Measurements from ENCODE around the gene FAM50A.

FAM50A gene

DNA sequence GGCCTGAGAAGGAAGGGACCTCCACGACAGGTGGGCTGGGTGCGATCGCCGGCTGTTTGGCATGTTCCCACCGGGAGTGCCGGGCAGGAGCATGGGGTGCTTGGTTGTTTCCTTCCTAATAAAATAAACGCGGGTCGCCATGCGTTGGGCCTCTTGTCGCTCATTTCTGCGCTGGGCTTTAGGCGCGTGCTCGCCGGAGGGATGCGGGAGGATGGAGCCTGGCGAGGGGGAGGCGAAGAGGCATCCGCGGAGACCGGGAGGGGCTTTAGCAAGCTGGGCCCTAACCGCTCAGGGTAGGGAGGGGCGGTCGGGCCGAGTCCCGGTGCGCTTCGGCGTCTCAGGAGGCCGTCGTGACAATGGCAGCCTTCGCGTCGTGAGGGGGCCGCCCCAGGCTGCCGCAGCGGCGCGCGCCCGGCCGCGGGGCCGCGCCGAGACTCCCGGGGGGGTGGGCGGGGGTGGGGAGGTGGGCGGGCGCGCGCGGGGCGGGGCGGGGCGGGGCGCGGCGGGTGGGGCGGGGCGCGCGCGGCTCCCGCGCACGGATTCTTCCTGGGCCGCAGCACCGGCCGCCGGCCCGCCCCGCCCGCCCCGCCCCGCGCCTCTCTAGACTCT is 7.5 kb upstream of the FAM50A start:
- no peaks in the 10 kb centered on the region for H3K4me1 ChIP-seq (ENCODE audit: control insufficient read depth, insufficient read depth, low read length)
- ChIA-PET CTCF (no interaction called here), POLR2A (interaction anchor here (0.9 to 1.9 kb wide), 2 partner anchors 9 to 39 kb away, joined by 3 to 4 read pairs; partner anchors contain the start of gene RPL10)
- TF ChIP-seq, protein P1, sequence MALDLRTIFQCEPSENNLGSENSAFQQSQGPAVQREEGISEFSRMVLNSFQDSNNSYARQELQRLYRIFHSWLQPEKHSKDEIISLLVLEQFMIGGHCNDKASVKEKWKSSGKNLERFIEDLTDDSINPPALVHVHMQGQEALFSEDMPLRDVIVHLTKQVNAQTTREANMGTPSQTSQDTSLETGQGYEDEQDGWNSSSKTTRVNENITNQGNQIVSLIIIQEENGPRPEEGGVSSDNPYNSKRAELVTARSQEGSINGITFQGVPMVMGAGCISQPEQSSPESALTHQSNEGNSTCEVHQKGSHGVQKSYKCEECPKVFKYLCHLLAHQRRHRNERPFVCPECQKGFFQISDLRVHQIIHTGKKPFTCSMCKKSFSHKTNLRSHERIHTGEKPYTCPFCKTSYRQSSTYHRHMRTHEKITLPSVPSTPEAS (tag by site-specific recombination; IDR thresholded peaks at IDR 0.05), result no peak
- TF ChIP-seq, protein P2, sequence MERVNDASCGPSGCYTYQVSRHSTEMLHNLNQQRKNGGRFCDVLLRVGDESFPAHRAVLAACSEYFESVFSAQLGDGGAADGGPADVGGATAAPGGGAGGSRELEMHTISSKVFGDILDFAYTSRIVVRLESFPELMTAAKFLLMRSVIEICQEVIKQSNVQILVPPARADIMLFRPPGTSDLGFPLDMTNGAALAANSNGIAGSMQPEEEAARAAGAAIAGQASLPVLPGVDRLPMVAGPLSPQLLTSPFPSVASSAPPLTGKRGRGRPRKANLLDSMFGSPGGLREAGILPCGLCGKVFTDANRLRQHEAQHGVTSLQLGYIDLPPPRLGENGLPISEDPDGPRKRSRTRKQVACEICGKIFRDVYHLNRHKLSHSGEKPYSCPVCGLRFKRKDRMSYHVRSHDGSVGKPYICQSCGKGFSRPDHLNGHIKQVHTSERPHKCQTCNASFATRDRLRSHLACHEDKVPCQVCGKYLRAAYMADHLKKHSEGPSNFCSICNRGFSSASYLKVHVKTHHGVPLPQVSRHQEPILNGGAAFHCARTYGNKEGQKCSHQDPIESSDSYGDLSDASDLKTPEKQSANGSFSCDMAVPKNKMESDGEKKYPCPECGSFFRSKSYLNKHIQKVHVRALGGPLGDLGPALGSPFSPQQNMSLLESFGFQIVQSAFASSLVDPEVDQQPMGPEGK (tag by site-specific recombination; IDR thresholded peaks at IDR 0.05), result peak; percentile 18; the same call in 1 of the 2 replicates
- TF ChIP-seq ZNF335 (tag by site-specific recombination; conservative IDR thresholded peaks at IDR 0.05) (peak; percentile 18; the same call in 1 of the 2 replicates), SCRT2 (tag by site-specific recombination; IDR thresholded peaks at IDR 0.05) (peak; percentile 75), GLIS2 (tag by site-specific recombination; IDR thresholded peaks at IDR 0.05) (peak; percentile 62), ZNF792 (tag by site-specific recombination; IDR thresholded peaks at IDR 0.05) (no peak), SCRT1 (tag by site-specific recombination; IDR thresholded peaks at IDR 0.05; ENCODE audit: borderline replicate concordance) (peak; percentile 76; the same call in 1 of the 2 replicates), ZNF354C (tag by site-specific recombination; IDR thresholded peaks at IDR 0.05; ENCODE audit: borderline replicate concordance, low read depth) (no peak), SETDB1 (IDR thresholded peaks at IDR 0.05; ENCODE audit: insufficient read length, low read length) (no peak), ZNF239 (tag by site-specific recombination; IDR thresholded peaks at IDR 0.05) (no peak)
- TF ChIP-seq, protein P3, sequence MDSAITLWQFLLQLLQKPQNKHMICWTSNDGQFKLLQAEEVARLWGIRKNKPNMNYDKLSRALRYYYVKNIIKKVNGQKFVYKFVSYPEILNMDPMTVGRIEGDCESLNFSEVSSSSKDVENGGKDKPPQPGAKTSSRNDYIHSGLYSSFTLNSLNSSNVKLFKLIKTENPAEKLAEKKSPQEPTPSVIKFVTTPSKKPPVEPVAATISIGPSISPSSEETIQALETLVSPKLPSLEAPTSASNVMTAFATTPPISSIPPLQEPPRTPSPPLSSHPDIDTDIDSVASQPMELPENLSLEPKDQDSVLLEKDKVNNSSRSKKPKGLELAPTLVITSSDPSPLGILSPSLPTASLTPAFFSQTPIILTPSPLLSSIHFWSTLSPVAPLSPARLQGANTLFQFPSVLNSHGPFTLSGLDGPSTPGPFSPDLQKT (IDR thresholded peaks at IDR 0.05; ENCODE audit: borderline replicate concordance, low read depth, low read length), result no peak
- H3K27ac ChIP-seq (ENCODE audit: extremely low read depth, low read depth, low read length), result peak overlapping the region; percentile 95
- peak overlapping the region; percentile 69 for H3K4me3 ChIP-seq (ENCODE audit: low read depth, low read length)
- H3K9me3 ChIP-seq (ENCODE audit: control insufficient read depth, insufficient read depth, low read depth, low read length), result no peaks in the 10 kb centered on the region
- H3K36me3 ChIP-seq (ENCODE audit: control insufficient read depth in 2 of 2, insufficient read depth in 1 of 2, low read length in 2 of 2), result peaks cover 7 to 84% of the 10 kb centered on the region in 2 experiments; a peak in 2 of 3 replicates

DNA sequence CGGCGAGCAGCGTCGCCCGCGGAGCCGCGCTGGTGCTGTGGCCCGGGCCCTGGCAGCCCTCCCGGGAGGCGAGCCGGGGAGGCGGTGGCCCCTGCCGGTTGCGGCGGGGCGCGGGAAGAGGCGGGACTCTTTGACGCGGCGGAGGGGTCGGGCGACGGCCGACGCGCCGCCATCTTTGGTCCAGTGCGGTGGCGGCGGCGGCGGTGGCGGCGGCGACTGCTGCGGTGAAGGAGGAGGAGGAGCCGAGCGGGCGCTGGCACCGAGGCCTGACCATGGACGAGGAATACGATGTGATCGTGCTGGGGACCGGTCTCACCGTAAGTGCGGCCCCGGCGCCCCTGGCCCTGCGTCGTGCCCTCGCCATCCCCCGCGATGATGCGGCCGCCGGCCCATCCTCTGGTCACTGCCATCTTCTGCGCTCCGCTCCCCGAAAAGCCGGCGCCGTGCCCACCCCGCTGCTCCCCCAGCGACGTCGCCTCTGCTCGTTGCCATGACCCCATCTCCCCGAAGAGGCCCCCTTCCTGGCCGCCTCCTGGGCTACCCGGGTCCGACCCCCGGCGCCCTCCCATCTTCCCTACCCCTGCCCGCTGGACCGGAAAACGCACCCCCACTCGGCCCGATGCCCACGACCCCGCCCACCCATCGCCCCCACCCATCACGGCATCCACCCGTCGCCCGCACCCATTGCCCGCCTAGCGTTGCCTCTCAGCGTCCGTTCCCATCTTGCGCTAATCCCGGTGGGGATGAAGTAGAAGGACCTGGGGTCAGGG is 6.8 kb upstream of the FAM50A start, which contains the start of gene GDI1:
GDI1 (plus strand) TSS at position 172 of the 770 bp plus-strand sequence; CDS start at position 273, 101 bp downstream.
- no peaks in the 10 kb centered on the region for H3K9me3 ChIP-seq (ENCODE audit: control insufficient read depth, insufficient read depth, low read depth, low read length)
- peaks cover 7 to 84% of the 10 kb centered on the region in 2 experiments; a peak in 2 of 3 replicates for H3K36me3 ChIP-seq (ENCODE audit: control insufficient read depth in 2 of 2, insufficient read depth in 1 of 2, low read length in 2 of 2)
- CTCF ChIA-PET, result no interaction called here
- POLR2A ChIA-PET, result interaction anchor here (1.9 kb wide), 1 partner anchor 39 kb away, joined by 4 read pairs; the partner anchor contains the start of gene RPL10
- H3K4me3 ChIP-seq (ENCODE audit: low read depth, low read length), result peak within 1 kb of the TSS; percentile 69
- H3K27ac ChIP-seq (ENCODE audit: extremely low read depth, low read depth, low read length), result peak within 1 kb of the TSS; percentile 95
- no peaks in the 10 kb centered on the region for H3K4me1 ChIP-seq (ENCODE audit: control insufficient read depth, insufficient read depth, low read length)
- TF ChIP-seq, protein P4, sequence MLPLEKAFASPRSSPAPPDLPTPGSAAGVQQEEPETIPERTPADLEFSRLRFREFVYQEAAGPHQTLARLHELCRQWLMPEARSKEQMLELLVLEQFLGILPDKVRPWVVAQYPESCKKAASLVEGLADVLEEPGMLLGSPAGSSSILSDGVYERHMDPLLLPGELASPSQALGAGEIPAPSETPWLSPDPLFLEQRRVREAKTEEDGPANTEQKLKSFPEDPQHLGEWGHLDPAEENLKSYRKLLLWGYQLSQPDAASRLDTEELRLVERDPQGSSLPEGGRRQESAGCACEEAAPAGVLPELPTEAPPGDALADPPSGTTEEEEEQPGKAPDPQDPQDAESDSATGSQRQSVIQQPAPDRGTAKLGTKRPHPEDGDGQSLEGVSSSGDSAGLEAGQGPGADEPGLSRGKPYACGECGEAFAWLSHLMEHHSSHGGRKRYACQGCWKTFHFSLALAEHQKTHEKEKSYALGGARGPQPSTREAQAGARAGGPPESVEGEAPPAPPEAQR (tag by site-specific recombination; IDR thresholded peaks at IDR 0.05), result no peak
- TF ChIP-seq, protein P5, sequence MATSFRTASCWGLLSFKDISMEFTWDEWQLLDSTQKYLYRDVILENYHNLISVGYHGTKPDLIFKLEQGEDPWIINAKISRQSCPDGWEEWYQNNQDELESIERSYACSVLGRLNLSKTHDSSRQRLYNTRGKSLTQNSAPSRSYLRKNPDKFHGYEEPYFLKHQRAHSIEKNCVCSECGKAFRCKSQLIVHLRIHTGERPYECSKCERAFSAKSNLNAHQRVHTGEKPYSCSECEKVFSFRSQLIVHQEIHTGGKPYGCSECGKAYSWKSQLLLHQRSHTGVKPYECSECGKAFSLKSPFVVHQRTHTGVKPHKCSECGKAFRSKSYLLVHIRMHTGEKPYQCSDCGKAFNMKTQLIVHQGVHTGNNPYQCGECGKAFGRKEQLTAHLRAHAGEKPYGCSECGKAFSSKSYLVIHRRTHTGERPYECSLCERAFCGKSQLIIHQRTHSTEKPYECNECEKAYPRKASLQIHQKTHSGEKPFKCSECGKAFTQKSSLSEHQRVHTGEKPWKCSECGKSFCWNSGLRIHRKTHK (tag by site-specific recombination; IDR thresholded peaks at IDR 0.05), result no peak
- TF ChIP-seq ZBTB7A (tag by site-specific recombination; IDR thresholded peaks at IDR 0.05; ENCODE audit: low read depth) (peak; percentile 25; the same call in 1 of the 2 replicates), ZNF10 (tag by site-specific recombination; IDR thresholded peaks at IDR 0.05) (peak; percentile 88)
- TF ChIP-seq, protein P6, sequence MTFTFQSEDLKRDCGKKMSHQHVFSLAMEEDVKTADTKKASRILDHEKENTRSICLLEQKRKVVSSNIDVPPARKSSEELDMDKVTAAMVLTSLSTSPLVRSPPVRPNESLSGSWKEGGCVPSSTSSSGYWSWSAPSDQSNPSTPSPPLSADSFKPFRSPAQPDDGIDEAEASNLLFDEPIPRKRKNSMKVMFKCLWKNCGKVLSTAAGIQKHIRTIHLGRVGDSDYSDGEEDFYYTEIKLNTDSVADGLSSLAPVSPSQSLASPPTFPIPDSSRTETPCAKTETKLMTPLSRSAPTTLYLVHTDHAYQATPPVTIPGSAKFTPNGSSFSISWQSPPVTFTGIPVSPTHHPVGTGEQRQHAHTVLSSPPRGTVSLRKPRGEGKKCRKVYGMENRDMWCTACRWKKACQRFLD (tag by site-specific recombination; IDR thresholded peaks at IDR 0.05), result no peak
- TF ChIP-seq, protein P7, sequence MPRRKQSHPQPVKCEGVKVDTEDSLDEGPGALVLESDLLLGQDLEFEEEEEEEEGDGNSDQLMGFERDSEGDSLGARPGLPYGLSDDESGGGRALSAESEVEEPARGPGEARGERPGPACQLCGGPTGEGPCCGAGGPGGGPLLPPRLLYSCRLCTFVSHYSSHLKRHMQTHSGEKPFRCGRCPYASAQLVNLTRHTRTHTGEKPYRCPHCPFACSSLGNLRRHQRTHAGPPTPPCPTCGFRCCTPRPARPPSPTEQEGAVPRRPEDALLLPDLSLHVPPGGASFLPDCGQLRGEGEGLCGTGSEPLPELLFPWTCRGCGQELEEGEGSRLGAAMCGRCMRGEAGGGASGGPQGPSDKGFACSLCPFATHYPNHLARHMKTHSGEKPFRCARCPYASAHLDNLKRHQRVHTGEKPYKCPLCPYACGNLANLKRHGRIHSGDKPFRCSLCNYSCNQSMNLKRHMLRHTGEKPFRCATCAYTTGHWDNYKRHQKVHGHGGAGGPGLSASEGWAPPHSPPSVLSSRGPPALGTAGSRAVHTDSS (tag by site-specific recombination; IDR thresholded peaks at IDR 0.05), result 0 out of 2 replicates have a peak, but pooled peaks have one; percentile 20
- TF ChIP-seq, protein P8, sequence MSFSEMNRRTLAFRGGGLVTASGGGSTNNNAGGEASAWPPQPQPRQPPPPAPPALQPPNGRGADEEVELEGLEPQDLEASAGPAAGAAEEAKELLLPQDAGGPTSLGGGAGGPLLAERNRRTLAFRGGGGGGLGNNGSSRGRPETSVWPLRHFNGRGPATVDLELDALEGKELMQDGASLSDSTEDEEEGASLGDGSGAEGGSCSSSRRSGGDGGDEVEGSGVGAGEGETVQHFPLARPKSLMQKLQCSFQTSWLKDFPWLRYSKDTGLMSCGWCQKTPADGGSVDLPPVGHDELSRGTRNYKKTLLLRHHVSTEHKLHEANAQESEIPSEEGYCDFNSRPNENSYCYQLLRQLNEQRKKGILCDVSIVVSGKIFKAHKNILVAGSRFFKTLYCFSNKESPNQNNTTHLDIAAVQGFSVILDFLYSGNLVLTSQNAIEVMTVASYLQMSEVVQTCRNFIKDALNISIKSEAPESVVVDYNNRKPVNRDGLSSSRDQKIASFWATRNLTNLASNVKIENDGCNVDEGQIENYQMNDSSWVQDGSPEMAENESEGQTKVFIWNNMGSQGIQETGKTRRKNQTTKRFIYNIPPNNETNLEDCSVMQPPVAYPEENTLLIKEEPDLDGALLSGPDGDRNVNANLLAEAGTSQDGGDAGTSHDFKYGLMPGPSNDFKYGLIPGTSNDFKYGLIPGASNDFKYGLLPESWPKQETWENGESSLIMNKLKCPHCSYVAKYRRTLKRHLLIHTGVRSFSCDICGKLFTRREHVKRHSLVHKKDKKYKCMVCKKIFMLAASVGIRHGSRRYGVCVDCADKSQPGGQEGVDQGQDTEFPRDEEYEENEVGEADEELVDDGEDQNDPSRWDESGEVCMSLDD (tag by site-specific recombination; IDR thresholded peaks at IDR 0.05), result peak; percentile 62; the same call in 1 of the 2 replicates
